WTC11 (cell line): ENCODE data around the gene AVP.

Source experiments
- ATF3 ChIP-seq: sonication (generic); formaldehyde crosslinking; conservative IDR thresholded peaks from 2 replicates; pipeline ENCODE4 v1.8.1; 2022; ENCODE audit warnings: mild to moderate bottlenecking, missing genetic modification reagents
- CTCF ChIP-seq: fragments of 200-600 bp; IDR thresholded peaks from 2 replicates; pipeline ENCODE4 v1.8.0; 2022; ENCODE audit warnings: antibody characterized with exemption
- ETV6 ChIP-seq: sonication (generic); formaldehyde crosslinking; IDR thresholded peaks from 2 replicates; pipeline ENCODE4 v1.8.1; 2022; ENCODE audit warnings: mild to moderate bottlenecking, missing genetic modification reagents
- JUN ChIP-seq: sonication (generic); formaldehyde crosslinking; IDR thresholded peaks from 2 replicates; pipeline ENCODE4 v1.8.0; 2023; ENCODE audit warnings: mild to moderate bottlenecking, missing genetic modification reagents
- MYBL2 ChIP-seq: sonication (generic); formaldehyde crosslinking; IDR thresholded peaks from 2 replicates; pipeline ENCODE4 v1.8.1; 2023; ENCODE audit warnings: mild to moderate bottlenecking, moderate library complexity, missing genetic modification reagents
- NR1H2 ChIP-seq: sonication (generic); formaldehyde crosslinking; IDR thresholded peaks from 2 replicates; pipeline ENCODE4 v1.9.0; 2021; ENCODE audit warnings: mild to moderate bottlenecking, moderate library complexity, missing genetic modification reagents
- NR2C2 ChIP-seq: sonication (generic); formaldehyde crosslinking; IDR thresholded peaks from 2 replicates; pipeline ENCODE4 v1.8.0; 2022; ENCODE audit warnings: mild to moderate bottlenecking, missing genetic modification reagents
- ZBTB43 ChIP-seq: sonication (generic); formaldehyde crosslinking; IDR thresholded peaks from 2 replicates; pipeline ENCODE4 v1.8.1; 2023; ENCODE audit warnings: mild to moderate bottlenecking, missing genetic modification reagents
- ZMAT4 ChIP-seq: fragments of 250-450 bp; sonication (Bioruptor Pico); IDR thresholded peaks from 2 replicates; pipeline ENCODE4 v1.9.0; 2021; ENCODE audit warnings: mild to moderate bottlenecking
- ZNF138 ChIP-seq: sonication (generic); formaldehyde crosslinking; conservative IDR thresholded peaks from 2 replicates; pipeline ENCODE4 v1.8.1; 2022; ENCODE audit warnings: mild to moderate bottlenecking, moderate library complexity, missing genetic modification reagents
- TF ChIP-seq, protein P1 (sequence below): sonication (generic); formaldehyde crosslinking; IDR thresholded peaks from 2 replicates; pipeline ENCODE4 v1.8.1; 2022; ENCODE audit warnings: mild to moderate bottlenecking, missing genetic modification reagents, moderate library complexity, borderline replicate concordance
- TF ChIP-seq, protein P2 (sequence below): sonication (generic); formaldehyde crosslinking; IDR thresholded peaks from 2 replicates; pipeline ENCODE4 v1.8.0; 2023; ENCODE audit warnings: missing genetic modification reagents, mild to moderate bottlenecking, borderline replicate concordance
- TF ChIP-seq, protein P3 (sequence below): sonication (generic); formaldehyde crosslinking; IDR thresholded peaks from 2 replicates; pipeline ENCODE4 v1.8.0; 2023; ENCODE audit warnings: missing genetic modification reagents

DNA sequence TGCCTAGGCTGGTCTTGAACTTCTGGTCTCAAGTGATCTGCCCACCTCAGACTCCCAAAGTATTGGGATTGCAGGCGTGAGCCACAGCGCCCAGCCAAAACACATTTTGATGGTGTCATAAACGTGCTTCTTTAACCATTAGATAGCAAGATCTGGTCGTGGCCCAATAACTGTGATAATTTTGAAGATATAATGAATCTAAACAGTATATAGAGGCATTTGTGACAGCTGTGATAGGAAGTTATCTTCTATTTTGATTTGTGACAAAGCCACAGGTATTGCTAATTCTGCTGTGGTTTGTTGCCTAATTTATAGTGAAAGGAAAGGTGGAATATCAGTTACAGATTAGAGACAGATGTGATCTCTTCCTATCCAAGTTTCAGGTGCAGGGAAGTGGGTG, 13.8 kb downstream of the AVP start:
- TF ChIP-seq CTCF (no peak), ATF3 (no peak), JUN (CRISPR knock-in tag) (no peak), ETV6 (no peak), ZNF138 (CRISPR knock-in tag) (no peak), NR2C2 (CRISPR knock-in tag) (no peak), ZBTB43 (no peak), ZMAT4 (CRISPR knock-in tag) (no peak), NR1H2 (CRISPR knock-in tag) (no peak), MYBL2 (CRISPR knock-in tag) (no peak)
- TF ChIP-seq, protein P1, sequence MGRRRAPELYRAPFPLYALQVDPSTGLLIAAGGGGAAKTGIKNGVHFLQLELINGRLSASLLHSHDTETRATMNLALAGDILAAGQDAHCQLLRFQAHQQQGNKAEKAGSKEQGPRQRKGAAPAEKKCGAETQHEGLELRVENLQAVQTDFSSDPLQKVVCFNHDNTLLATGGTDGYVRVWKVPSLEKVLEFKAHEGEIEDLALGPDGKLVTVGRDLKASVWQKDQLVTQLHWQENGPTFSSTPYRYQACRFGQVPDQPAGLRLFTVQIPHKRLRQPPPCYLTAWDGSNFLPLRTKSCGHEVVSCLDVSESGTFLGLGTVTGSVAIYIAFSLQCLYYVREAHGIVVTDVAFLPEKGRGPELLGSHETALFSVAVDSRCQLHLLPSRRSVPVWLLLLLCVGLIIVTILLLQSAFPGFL (CRISPR knock-in tag): no peak
- TF ChIP-seq, protein P2, sequence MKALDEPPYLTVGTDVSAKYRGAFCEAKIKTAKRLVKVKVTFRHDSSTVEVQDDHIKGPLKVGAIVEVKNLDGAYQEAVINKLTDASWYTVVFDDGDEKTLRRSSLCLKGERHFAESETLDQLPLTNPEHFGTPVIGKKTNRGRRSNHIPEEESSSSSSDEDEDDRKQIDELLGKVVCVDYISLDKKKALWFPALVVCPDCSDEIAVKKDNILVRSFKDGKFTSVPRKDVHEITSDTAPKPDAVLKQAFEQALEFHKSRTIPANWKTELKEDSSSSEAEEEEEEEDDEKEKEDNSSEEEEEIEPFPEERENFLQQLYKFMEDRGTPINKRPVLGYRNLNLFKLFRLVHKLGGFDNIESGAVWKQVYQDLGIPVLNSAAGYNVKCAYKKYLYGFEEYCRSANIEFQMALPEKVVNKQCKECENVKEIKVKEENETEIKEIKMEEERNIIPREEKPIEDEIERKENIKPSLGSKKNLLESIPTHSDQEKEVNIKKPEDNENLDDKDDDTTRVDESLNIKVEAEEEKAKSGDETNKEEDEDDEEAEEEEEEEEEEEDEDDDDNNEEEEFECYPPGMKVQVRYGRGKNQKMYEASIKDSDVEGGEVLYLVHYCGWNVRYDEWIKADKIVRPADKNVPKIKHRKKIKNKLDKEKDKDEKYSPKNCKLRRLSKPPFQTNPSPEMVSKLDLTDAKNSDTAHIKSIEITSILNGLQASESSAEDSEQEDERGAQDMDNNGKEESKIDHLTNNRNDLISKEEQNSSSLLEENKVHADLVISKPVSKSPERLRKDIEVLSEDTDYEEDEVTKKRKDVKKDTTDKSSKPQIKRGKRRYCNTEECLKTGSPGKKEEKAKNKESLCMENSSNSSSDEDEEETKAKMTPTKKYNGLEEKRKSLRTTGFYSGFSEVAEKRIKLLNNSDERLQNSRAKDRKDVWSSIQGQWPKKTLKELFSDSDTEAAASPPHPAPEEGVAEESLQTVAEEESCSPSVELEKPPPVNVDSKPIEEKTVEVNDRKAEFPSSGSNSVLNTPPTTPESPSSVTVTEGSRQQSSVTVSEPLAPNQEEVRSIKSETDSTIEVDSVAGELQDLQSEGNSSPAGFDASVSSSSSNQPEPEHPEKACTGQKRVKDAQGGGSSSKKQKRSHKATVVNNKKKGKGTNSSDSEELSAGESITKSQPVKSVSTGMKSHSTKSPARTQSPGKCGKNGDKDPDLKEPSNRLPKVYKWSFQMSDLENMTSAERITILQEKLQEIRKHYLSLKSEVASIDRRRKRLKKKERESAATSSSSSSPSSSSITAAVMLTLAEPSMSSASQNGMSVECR (CRISPR knock-in tag): no peak
- TF ChIP-seq, protein P3, sequence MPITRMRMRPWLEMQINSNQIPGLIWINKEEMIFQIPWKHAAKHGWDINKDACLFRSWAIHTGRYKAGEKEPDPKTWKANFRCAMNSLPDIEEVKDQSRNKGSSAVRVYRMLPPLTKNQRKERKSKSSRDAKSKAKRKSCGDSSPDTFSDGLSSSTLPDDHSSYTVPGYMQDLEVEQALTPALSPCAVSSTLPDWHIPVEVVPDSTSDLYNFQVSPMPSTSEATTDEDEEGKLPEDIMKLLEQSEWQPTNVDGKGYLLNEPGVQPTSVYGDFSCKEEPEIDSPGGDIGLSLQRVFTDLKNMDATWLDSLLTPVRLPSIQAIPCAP: no peak
